CD4-positive, alpha-beta T cell (primary cell): ENCODE results near the gene IRS4. TPM values are rescaled to one million over a fixed set of nuclear protein-coding genes. Genes with fewer than 3 reads are reported as not detected.

ENCODE experiments used
- ATAC-seq: fragments of 200-7000 bp; cut with Tn5 transposase; one replicate; pipeline ENCODE4 v1.10.0; 2022; ENCODE audit warnings: mild to moderate bottlenecking; ENCODE audit not compliant: poor library complexity
- CTCF ChIA-PET: fragments of 350-600 bp; sonication (Branson Sonifier 250); formaldehyde crosslinking; loops from one replicate; lab custom pipeline; 2021; ENCODE audit warnings: antibody characterized with exemption, inconsistent platforms; lab: Charles Lee
- POLR2A ChIA-PET: fragments of 350-600 bp; sonication (Branson Sonifier 250); formaldehyde crosslinking; loops from one replicate; lab custom pipeline; 2021; ENCODE audit warnings: antibody characterized with exemption, inconsistent platforms; lab: Charles Lee
- DNase-seq, 14 experiments: peaks; one replicate each; pipeline ENCODE4 v3.0.0-alpha.2; 2013 to 2020; ENCODE audit warnings: mixed read lengths in 2 of 14
- H3K27ac ChIP-seq, 2 donors: one replicate each; pipeline versions ENCODE4 v1.5.1 to v1.7.0; 2013; ENCODE audit warnings: low read length in 2 of 2, low read depth in 1 of 2, mild to moderate bottlenecking in 1 of 2
- H3K27me3 ChIP-seq, 2 experiments: 1 replicate in 1 of 2; 2 replicates in 1 of 2; pipeline versions ENCODE4 v1.6.1 to v1.7.0; 2013; ENCODE audit warnings: low read length in 2 of 2, control low read depth in 1 of 2, mild to moderate bottlenecking in 1 of 2, moderate library complexity in 1 of 2; ENCODE audit not compliant: insufficient read depth in 2 of 2, control insufficient read depth in 1 of 2
- H3K36me3 ChIP-seq: one replicate; pipeline ENCODE4 v1.6.1; 2013; ENCODE audit warnings: low read length, control low read depth; ENCODE audit not compliant: insufficient read depth
- H3K4me1 ChIP-seq: one replicate; pipeline ENCODE4 v1.6.1; 2013; ENCODE audit warnings: low read length, control low read depth; ENCODE audit not compliant: insufficient read depth
- H3K4me3 ChIP-seq: one replicate; pipeline ENCODE4 v1.5.1; 2013; ENCODE audit warnings: mild to moderate bottlenecking, low read length, moderate library complexity
- H3K9me3 ChIP-seq, 2 experiments: 1 replicate in 1 of 2; 2 replicates in 1 of 2; pipeline versions ENCODE4 v1.6.1 to v1.7.0; 2013; ENCODE audit warnings: low read length in 2 of 2, mild to moderate bottlenecking in 2 of 2, control low read depth in 1 of 2, moderate library complexity in 1 of 2; ENCODE audit not compliant: control insufficient read depth in 1 of 2, insufficient read depth in 1 of 2
- H3K27ac Mint-ChIP-seq: one replicate; pipeline ENCODE4 v1.8.0; 2020; ENCODE audit warnings: mixed read lengths
- H3K27me3 Mint-ChIP-seq: one replicate; pipeline ENCODE4 v1.8.0; 2021; ENCODE audit warnings: mixed read lengths
- H3K36me3 Mint-ChIP-seq: one replicate; pipeline ENCODE4 v1.8.0; 2021; ENCODE audit warnings: low read depth, mixed read lengths
- H3K4me1 Mint-ChIP-seq: one replicate; pipeline ENCODE4 v1.8.0; 2021; ENCODE audit warnings: low read depth, mixed read lengths
- H3K4me3 Mint-ChIP-seq: one replicate; pipeline ENCODE4 v1.8.0; 2020; ENCODE audit warnings: mild to moderate bottlenecking, mixed read lengths
- H3K9me3 Mint-ChIP-seq: one replicate; pipeline ENCODE4 v1.8.0; 2020; ENCODE audit warnings: mixed read lengths
- intact Hi-C, 2 experiments: fragments of 100-400 bp; cut with DNase I in 1 of 2; cut with micrococcal nuclease in 1 of 2; formaldehyde crosslinking; loops; one replicate each; pipeline versions ENCODE4 v1.15.1 to v1.9.0; 2023 to 2025; cut with DNase I, micrococcal nuclease
- total RNA-seq, 174 experiments: library from RNA in 2 of 174; stranded (reverse) in 2 of 174; gene quantifications; one replicate each; pipeline ENCODE4 v1.2.3 and lab custom pipeline; 2021 to 2026
- TF ChIP-seq, protein P1 (sequence below): fragments of 200-600 bp; IDR thresholded peaks from one replicate; pipeline ENCODE4 v1.8.0; 2022; ENCODE audit warnings: antibody characterized with exemption, mild to moderate bottlenecking

Gene IRS4
- total RNA-seq, 2 experiments from 2014 or later = not detected

- CTCF ChIA-PET = no interaction called here
- Mint-ChIP-seq H3K27ac (no peak overlapping the region), H3K9me3 (no peaks in the 10 kb centered on the region), H3K4me1 (no peaks in the 10 kb centered on the region), H3K4me3 (no peak overlapping the region), H3K27me3 (peaks cover 42% of the 10 kb centered on the region), H3K36me3 (no peaks in the 10 kb centered on the region)
- H3K4me1 ChIP-seq = no peaks in the 10 kb centered on the region
- POLR2A ChIA-PET = no interaction called here
- H3K9me3 ChIP-seq = peaks cover 0 to 6% of the 10 kb centered on the region in 2 experiments
- intact Hi-C loops = no loop called here
- ATAC-seq (no peak), DNase-seq (no peak)
- H3K36me3 ChIP-seq = no peaks in the 10 kb centered on the region
- no peak overlapping the region for H3K27ac ChIP-seq
- TF ChIP-seq, protein P1, sequence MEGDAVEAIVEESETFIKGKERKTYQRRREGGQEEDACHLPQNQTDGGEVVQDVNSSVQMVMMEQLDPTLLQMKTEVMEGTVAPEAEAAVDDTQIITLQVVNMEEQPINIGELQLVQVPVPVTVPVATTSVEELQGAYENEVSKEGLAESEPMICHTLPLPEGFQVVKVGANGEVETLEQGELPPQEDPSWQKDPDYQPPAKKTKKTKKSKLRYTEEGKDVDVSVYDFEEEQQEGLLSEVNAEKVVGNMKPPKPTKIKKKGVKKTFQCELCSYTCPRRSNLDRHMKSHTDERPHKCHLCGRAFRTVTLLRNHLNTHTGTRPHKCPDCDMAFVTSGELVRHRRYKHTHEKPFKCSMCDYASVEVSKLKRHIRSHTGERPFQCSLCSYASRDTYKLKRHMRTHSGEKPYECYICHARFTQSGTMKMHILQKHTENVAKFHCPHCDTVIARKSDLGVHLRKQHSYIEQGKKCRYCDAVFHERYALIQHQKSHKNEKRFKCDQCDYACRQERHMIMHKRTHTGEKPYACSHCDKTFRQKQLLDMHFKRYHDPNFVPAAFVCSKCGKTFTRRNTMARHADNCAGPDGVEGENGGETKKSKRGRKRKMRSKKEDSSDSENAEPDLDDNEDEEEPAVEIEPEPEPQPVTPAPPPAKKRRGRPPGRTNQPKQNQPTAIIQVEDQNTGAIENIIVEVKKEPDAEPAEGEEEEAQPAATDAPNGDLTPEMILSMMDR = no peak
- H3K27me3 ChIP-seq = peaks cover 5 to 21% of the 10 kb centered on the region in 2 experiments
- no peak overlapping the region for H3K4me3 ChIP-seq
Measured at GRCh38 chrX:108731153-108731552, 5.2 kb downstream of the IRS4 start.

GRCh38 chrX:108726748-108727147 lies 9.6 kb downstream of the IRS4 start:
- DNase-seq = no peak
- Mint-ChIP-seq H3K4me1 (no peaks in the 10 kb centered on the region), H3K27me3 (peaks cover 14% of the 10 kb centered on the region), H3K27ac (no peak overlapping the region), H3K4me3 (no peak overlapping the region), H3K36me3 (no peaks in the 10 kb centered on the region), H3K9me3 (no peaks in the 10 kb centered on the region)
- ChIA-PET CTCF (no interaction called here), POLR2A (no interaction called here)
- no peaks in the 10 kb centered on the region for H3K4me1 ChIP-seq
- H3K4me3 ChIP-seq = no peak overlapping the region
- H3K36me3 ChIP-seq = no peaks in the 10 kb centered on the region
- TF ChIP-seq, protein P1 = no peak
- no peak for ATAC-seq
- no peak overlapping the region for H3K27ac ChIP-seq
- intact Hi-C loops = no loop called here
- no peaks in the 10 kb centered on the region for H3K9me3 ChIP-seq
- peaks cover 0 to 4% of the 10 kb centered on the region in 2 experiments for H3K27me3 ChIP-seq

DNA sequence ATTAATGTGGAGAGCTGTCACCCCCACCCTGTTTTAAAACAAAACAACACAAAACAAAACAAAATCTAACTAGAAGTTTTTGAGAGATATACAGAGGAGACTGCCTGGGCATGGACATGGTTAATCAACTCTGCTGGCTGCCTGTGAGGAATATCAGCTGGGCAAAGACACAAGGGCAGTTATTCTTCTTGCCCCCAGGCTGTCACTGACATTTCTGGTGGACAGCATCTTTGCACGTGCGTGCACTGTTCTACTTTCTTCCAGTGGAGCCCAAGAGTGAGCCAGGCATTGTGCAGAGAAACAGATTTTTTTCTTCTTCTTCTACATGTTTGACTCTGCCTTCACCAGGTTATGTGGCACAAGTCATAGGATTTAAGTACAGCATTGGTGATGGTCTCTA lies 13.8 kb downstream of the IRS4 start:
- Mint-ChIP-seq H3K27ac (no peak overlapping the region), H3K36me3 (no peaks in the 10 kb centered on the region), H3K27me3 (no peaks in the 10 kb centered on the region), H3K4me3 (no peak overlapping the region), H3K4me1 (no peaks in the 10 kb centered on the region), H3K9me3 (no peaks in the 10 kb centered on the region)
- H3K4me3 ChIP-seq = no peak overlapping the region
- ATAC-seq = no peak
- no peak for DNase-seq
- intact Hi-C loops = no loop called here
- no peaks in the 10 kb centered on the region for H3K9me3 ChIP-seq
- CTCF ChIA-PET = no interaction called here
- H3K27ac ChIP-seq = no peak overlapping the region
- no peaks in the 10 kb centered on the region for H3K27me3 ChIP-seq
- H3K4me1 ChIP-seq = no peaks in the 10 kb centered on the region
- TF ChIP-seq, protein P1 = no peak
- H3K36me3 ChIP-seq = no peaks in the 10 kb centered on the region
- POLR2A ChIA-PET = no interaction called here
